A549 (cell line): ENCODE data around the gene NAP1L1. TPM values are rescaled to one million over a fixed set of nuclear protein-coding genes. Genes with fewer than 3 reads are reported as not detected.
A peak's percentile ranks its signal among the peaks of the same experiment; 100 is the strongest.

Source experiments
- ATAC-seq, 2 experiments: fragments of 200-7000 bp in 1 of 2; fragments of >200 bp in 1 of 2; cut with Nextera tagmentation in 1 of 2; cut with Tn5 transposase in 1 of 2; 3 replicates each; pipeline versions ENCODE4 v1.8.0 to v1.9.1; 2018 to 2020; ENCODE audit warnings: mild to moderate bottlenecking in 1 of 2, moderate library complexity in 1 of 2
- CTCF ChIA-PET: fragments of 300-600 bp; sonication (Branson Sonifier 250); formaldehyde crosslinking; extraction: SDS; loops from one replicate; lab custom pipeline; 2021; ENCODE audit warnings: antibody characterized with exemption, inconsistent platforms; lab: Yijun Ruan, JAX
- POLR2A ChIA-PET: fragments of 350-600 bp; formaldehyde crosslinking; extraction: SDS; loops from one replicate; lab custom pipeline; 2021; ENCODE audit warnings: antibody characterized with exemption, inconsistent platforms; lab: Yijun Ruan, JAX
- DNase-seq, 2 experiments: peaks; one replicate each; pipeline versions ENCODE4 v3.0.0 to v3.0.0-alpha.2; 2011 to 2016; ENCODE audit warnings: low read depth in 1 of 2, low spot score in 1 of 2
- FAIRE-seq: peaks from 2 replicates; lab custom pipeline; 2011; peaks lifted over from hg19 to GRCh38; lab: Jason Lieb, UNC
- H3K27ac ChIP-seq, 2 experiments: fragments of >200 bp; sonication (Bioruptor Twin); formaldehyde crosslinking; 3 replicates each; pipeline ENCODE4 v1.5.1; 2016 to 2017
- H3K4me1 ChIP-seq: fragments of >200 bp; sonication (Bioruptor Twin); formaldehyde crosslinking; 3 replicates; pipeline ENCODE4 v1.6.1; 2016
- H3K4me2 ChIP-seq: fragments of >200 bp; sonication (Bioruptor Twin); formaldehyde crosslinking; 3 replicates; pipeline ENCODE4 v1.6.1; 2016
- H3K4me3 ChIP-seq: fragments of >200 bp; sonication (Bioruptor Twin); formaldehyde crosslinking; 3 replicates; pipeline ENCODE4 v1.5.1; 2016
- H3K9me3 ChIP-seq: fragments of >200 bp; sonication (Bioruptor Twin); formaldehyde crosslinking; 3 replicates; pipeline ENCODE4 v1.6.1; 2016
- BHLHE40 ChIP-seq: IDR thresholded peaks from 2 replicates; pipeline ENCODE4 v1.6.1; 2012; ENCODE audit warnings: low read depth, low read length, inconsistent platforms
- CBX2 ChIP-seq: fragments of 200-600 bp; sonication (generic); IDR thresholded peaks from 2 replicates; pipeline ENCODE4 v1.6.1; 2016; ENCODE audit warnings: low read depth, mild to moderate bottlenecking, borderline replicate concordance
- CHD2 ChIP-seq: fragments of 150-350 bp; IDR thresholded peaks from 2 replicates; pipeline ENCODE4 v1.6.1; 2014; ENCODE audit warnings: low read length; ENCODE audit not compliant: partially characterized antibody
- E2F6 ChIP-seq: IDR thresholded peaks from 2 replicates; pipeline ENCODE4 v1.6.1; 2012; ENCODE audit warnings: low read depth, borderline replicate concordance
- EHF ChIP-seq: fragments of 250-450 bp; sonication (Bioruptor Pico); IDR thresholded peaks from 2 replicates; pipeline ENCODE4 v1.5.0; 2020; ENCODE audit warnings: mild to moderate bottlenecking
- EP300 ChIP-seq, 2 experiments: fragments of >200 bp; sonication (Bioruptor Twin); formaldehyde crosslinking; IDR thresholded peaks; 2 replicates in 1 of 2; 3 replicates in 1 of 2; pipeline ENCODE4 v1.6.1; 2016 to 2017
- FOSB ChIP-seq: fragments of 250-450 bp; sonication (Bioruptor Pico); IDR thresholded peaks from 2 replicates; pipeline ENCODE4 v1.5.0; 2020; ENCODE audit warnings: mild to moderate bottlenecking, moderate library complexity
- HDAC2 ChIP-seq: fragments of 200-600 bp; sonication (generic); IDR thresholded peaks from 2 replicates; pipeline ENCODE4 v1.6.1; 2016
- HES2 ChIP-seq: fragments of >200 bp; sonication (Bioruptor Twin); formaldehyde crosslinking; IDR thresholded peaks from 2 replicates; pipeline ENCODE4 v1.6.1; 2016
- HEYL ChIP-seq: fragments of 250-450 bp; sonication (Bioruptor Pico); IDR thresholded peaks from 2 replicates; pipeline ENCODE4 v1.8.0; 2021; ENCODE audit warnings: mild to moderate bottlenecking, moderate library complexity
- HMGXB4 ChIP-seq: fragments of 250-450 bp; sonication (Bioruptor Pico); IDR thresholded peaks from 2 replicates; pipeline ENCODE4 v1.5.0; 2021; ENCODE audit warnings: mild to moderate bottlenecking, moderate library complexity, borderline replicate concordance
- JUN ChIP-seq, 2 experiments: fragments of >200 bp; sonication (Bioruptor Twin); formaldehyde crosslinking; IDR thresholded peaks; 2 replicates in 1 of 2; 3 replicates in 1 of 2; pipeline ENCODE4 v1.6.1; 2016 to 2017
- MAFK ChIP-seq: fragments of 450-650 bp; IDR thresholded peaks from 2 replicates; pipeline ENCODE4 v1.6.1; 2014; ENCODE audit not compliant: partially characterized antibody
- MAZ ChIP-seq: fragments of 150-350 bp; IDR thresholded peaks from 2 replicates; pipeline ENCODE4 v1.6.1; 2014; ENCODE audit warnings: antibody characterized with exemption, low read depth, low read length, borderline replicate concordance
- MYC ChIP-seq: IDR thresholded peaks from 2 replicates; pipeline ENCODE4 v1.6.1; 2012; ENCODE audit warnings: mild to moderate bottlenecking, inconsistent platforms, low read length, improper control_type of control experiment, borderline replicate concordance
- NFE2L2 ChIP-seq: fragments of 150-350 bp; conservative IDR thresholded peaks from 2 replicates; pipeline ENCODE4 v1.6.1; 2014; ENCODE audit warnings: low read length
- NPAS2 ChIP-seq: fragments of 250-450 bp; sonication (Bioruptor Pico); IDR thresholded peaks from 2 replicates; pipeline ENCODE4 v1.8.0; 2022; ENCODE audit warnings: mild to moderate bottlenecking, moderate library complexity, borderline replicate concordance
- NR3C1 ChIP-seq: fragments of >200 bp; sonication (Bioruptor Twin); formaldehyde crosslinking; IDR thresholded peaks from 3 replicates; pipeline ENCODE4 v1.6.1; 2017
- PHF8 ChIP-seq: fragments of 200-600 bp; sonication (generic); IDR thresholded peaks from 2 replicates; pipeline ENCODE4 v1.6.1; 2016; ENCODE audit warnings: low read depth, mild to moderate bottlenecking, antibody characterized with exemption, moderate library complexity, borderline replicate concordance
- POLR2A ChIP-seq: IDR thresholded peaks from 2 replicates; pipeline ENCODE4 v1.6.1; 2012; ENCODE audit warnings: mild to moderate bottlenecking, low read length
- RAD21 ChIP-seq, 2 experiments: fragments of >200 bp in 1 of 2; sonication (Bioruptor Twin) in 1 of 2; formaldehyde crosslinking in 1 of 2; IDR thresholded peaks in 1 of 2; conservative IDR thresholded peaks in 1 of 2; 2 replicates in 1 of 2; 3 replicates in 1 of 2; pipeline ENCODE4 v1.6.1; 2012 to 2018; ENCODE audit warnings: inconsistent platforms in 1 of 2
- REST ChIP-seq: fragments of 200-600 bp; sonication (generic); IDR thresholded peaks from 2 replicates; pipeline ENCODE4 v1.6.1; 2016; ENCODE audit warnings: antibody characterized with exemption, mild to moderate bottlenecking, moderate library complexity
- RFX5 ChIP-seq: fragments of 450-650 bp; IDR thresholded peaks from 2 replicates; pipeline ENCODE4 v1.7.1; 2014; ENCODE audit warnings: antibody characterized with exemption, mild to moderate bottlenecking, moderate library complexity
- TFCP2L1 ChIP-seq: fragments of 250-450 bp; sonication (Bioruptor Pico); IDR thresholded peaks from 2 replicates; pipeline ENCODE4 v1.5.0; 2021; ENCODE audit warnings: mild to moderate bottlenecking
- TP53 ChIP-seq: fragments of 250-450 bp; sonication (Bioruptor Pico); IDR thresholded peaks from 2 replicates; pipeline ENCODE4 v1.5.0; 2021; ENCODE audit warnings: mild to moderate bottlenecking, moderate library complexity
- ZC3H11A ChIP-seq: fragments of 450-650 bp; IDR thresholded peaks from 2 replicates; pipeline ENCODE4 v1.6.1; 2014; ENCODE audit warnings: antibody characterized with exemption, mild to moderate bottlenecking
- ZNF302 ChIP-seq: fragments of 250-450 bp; sonication (Bioruptor Pico); IDR thresholded peaks from 2 replicates; pipeline ENCODE4 v1.9.0; 2021; ENCODE audit warnings: inconsistent platforms, mild to moderate bottlenecking, moderate library complexity
- ZSCAN20 ChIP-seq: fragments of 250-450 bp; sonication (Bioruptor Pico); IDR thresholded peaks from 2 replicates; pipeline ENCODE4 v1.8.0; 2022; ENCODE audit warnings: mild to moderate bottlenecking, moderate library complexity
- WGBS: methylation state at CpG from one replicate; pipeline ENCODE4 v1.1.6; 2017; ENCODE audit errors: missing lambda C conversion rate; 5-methylcytosine and 5-hydroxymethylcytosine counted together
- polyA plus RNA-seq, 4 experiments: library from polyadenylated mRNA; depleted of rRNA in 3 of 4; stranded (reverse); fragments of >200 nt; fragmentation: RNase III in 1 of 4; extraction: RNeasy Plus Mini Kit Qiagen cat#74134 plus additional on column Dnase treatment in 1 of 4; gene quantifications; 2 replicates in 3 of 4; 3 replicates in 1 of 4; pipeline ENCODE4 v1.2.3, GENCODE V29; 2011 to 2017

NAP1L1 gene
- polyA plus RNA-seq, 2 of the 4 experiments (the other 2 are of a cell fraction), result 709 to 943 TPM

GRCh38 chr12:76030341-76031080 is 54.0 kb downstream of the NAP1L1 start:
- ATAC-seq, result peak; percentile 26 to 32
- H3K4me2 ChIP-seq, result peak overlapping the region; percentile 75
- CTCF ChIA-PET, result interaction anchor here (0.5 to 8.4 kb wide), 31 partner anchors 9 to 596 kb away, joined by 3 to 80 read pairs (median 4); partner anchors contain the start of gene KRR1
- POLR2A ChIA-PET, result interaction anchor here (0.6 to 3.6 kb wide), 28 partner anchors 9 to 696 kb away, joined by 3 to 45 read pairs (median 5); partner anchors contain the start of genes GLIPR1L1, GLIPR1L2, KRR1 and NAP1L1
- peaks cover 46% of the 10 kb centered on the region for H3K4me1 ChIP-seq
- no peaks in the 10 kb centered on the region for H3K9me3 ChIP-seq
- TF ChIP-seq ZC3H11A (no peak), BHLHE40 (no peak), TFCP2L1 (no peak), JUN (IDR thresholded peaks at IDR 0.05) (peak; percentile 5 to 69; a peak in 2 of 5 replicates), HEYL (CRISPR knock-in tag) (no peak), CBX2 (no peak), NPAS2 (CRISPR knock-in tag) (no peak), NFE2L2 (no peak), MAZ (no peak), ZSCAN20 (CRISPR knock-in tag) (no peak), RAD21 (conservative IDR thresholded peaks at IDR 0.05 in 1 of 2, IDR thresholded peaks at IDR 0.05 in 1 of 2) (0 out of 5 replicates have a peak, but pooled peaks of 1 of the 2 experiments have one; percentile 10), ZNF302 (CRISPR knock-in tag) (no peak), HES2 (no peak), RFX5 (no peak), HDAC2 (no peak), POLR2A (peak; percentile 22), PHF8 (no peak), EHF (CRISPR knock-in tag) (no peak), MAFK (no peak)
- H3K27ac ChIP-seq, result peak overlapping the region; percentile 90 to 99
- no peak for FAIRE-seq
- 0% methylated on average over 31 of the region's 40 CpGs for WGBS
- peak in 1 of 2 experiments; percentile 70 for DNase-seq
- H3K4me3 ChIP-seq, result peak overlapping the region; percentile 87

GRCh38 chr12:76029982-76030340 is 54.5 kb downstream of the NAP1L1 start:
- Histone ChIP-seq H3K4me1 (peaks cover 52% of the 10 kb centered on the region), H3K9me3 (no peaks in the 10 kb centered on the region), H3K4me2 (peak overlapping the region; percentile 75), H3K4me3 (peak overlapping the region; percentile 87), H3K27ac (peak overlapping the region; percentile 90 to 99)
- ChIA-PET POLR2A (interaction anchor here (0.9 to 3.6 kb wide), 8 partner anchors 9 to 519 kb away, joined by 3 to 45 read pairs (median 14); partner anchors contain the start of gene KRR1), CTCF (interaction anchor here (0.5 to 8.4 kb wide), 9 partner anchors 9 to 595 kb away, joined by 3 to 80 read pairs (median 6); no protein-coding TSS in a partner anchor)
- ATAC-seq (peak in 1 of 2 experiments; percentile 1; a peak in 3 of 6 replicates), FAIRE-seq (no peak), DNase-seq (peak in 1 of 2 experiments; percentile 78)
- WGBS, result 0% methylated on average over 20 of the region's 22 CpGs
- no peak for TF ChIP-seq MAZ
- peak; percentile 79 for TF ChIP-seq FOSB (CRISPR knock-in tag)
- no peak for TF ChIP-seq HDAC2
- 0 out of 2 replicates have a peak, but pooled peaks have one; percentile 15 for TF ChIP-seq PHF8
- TF ChIP-seq RAD21 (conservative IDR thresholded peaks at IDR 0.05 in 1 of 2, IDR thresholded peaks at IDR 0.05 in 1 of 2), result peak in 1 of 2 experiments; percentile 11; a peak in 2 of 5 replicates
- TF ChIP-seq HMGXB4, result no peak
- no peak for TF ChIP-seq CHD2
- no peak for TF ChIP-seq EP300 (IDR thresholded peaks at IDR 0.05)
- TF ChIP-seq MYC, result no peak
- TF ChIP-seq REST, result no peak
- no peak for TF ChIP-seq MAFK
- no peak for TF ChIP-seq NR3C1
- TF ChIP-seq JUN (IDR thresholded peaks at IDR 0.05), result peak; percentile 68 to 89
- TF ChIP-seq ZNF302 (CRISPR knock-in tag), result no peak
- TF ChIP-seq TFCP2L1, result no peak
- no peak for TF ChIP-seq TP53 (CRISPR knock-in tag)
- no peak for TF ChIP-seq HES2
- no peak for TF ChIP-seq BHLHE40
- TF ChIP-seq E2F6, result no peak
